HG03442 (cell line): ENCODE measurements around the gene MTRF1.
"Not testable (repeated sequence)": the region's sequence is repeated elsewhere in the genome, so short reads cannot be mapped to it uniquely, and the experiment has no call there.

ENCODE experiments used
- ATAC-seq: cut with Tn5 transposase; IDR thresholded peaks from one replicate; pipeline ENCODE4 v1.9.1; 2021; ENCODE audit warnings: mild to moderate bottlenecking, moderate library complexity; ENCODE audit not compliant: unreplicated experiment

MTRF1 gene

GRCh38 chr13:41282129-41282571, 18.8 kb upstream of the MTRF1 start:
- no peak for ATAC-seq

- ATAC-seq, result not testable (repeated sequence)
These were observed 15.8 kb upstream of the MTRF1 start for GRCh38 chr13:41279156-41279555.

- ATAC-seq, result no peak
These were observed 13.4 kb upstream of the MTRF1 start for GRCh38 chr13:41276824-41277223.

GRCh38 chr13:41274881-41275280, 11.5 kb upstream of the MTRF1 start:
- ATAC-seq, result no peak

- ATAC-seq, result no peak
These were observed 10.6 kb upstream of the MTRF1 start for GRCh38 chr13:41273831-41274441.

GRCh38 chr13:41271456-41272285, 8.3 kb upstream of the MTRF1 start:
- ATAC-seq, result no peak

GRCh38 chr13:41268764-41269163, 5.4 kb upstream of the MTRF1 start:
- ATAC-seq, result no peak

- no peak for ATAC-seq
These were observed 3.7 kb upstream of the MTRF1 start for GRCh38 chr13:41267106-41267505.

GRCh38 chr13:41259875-41260501, 3.4 kb downstream of the MTRF1 start:
- no peak for ATAC-seq

- ATAC-seq, result no peak
These were observed 5.8 kb downstream of the MTRF1 start for GRCh38 chr13:41257535-41257934.

GRCh38 chr13:41254902-41255301, 8.5 kb downstream of the MTRF1 start:
- ATAC-seq, result no peak

- no peak for ATAC-seq
These were observed 12.4 kb downstream of the MTRF1 start for GRCh38 chr13:41250993-41251392.

GRCh38 chr13:41246969-41247680, 16.3 kb downstream of the MTRF1 start:
- no peak for ATAC-seq

GRCh38 chr13:41244556-41244955, 18.8 kb downstream of the MTRF1 start:
- ATAC-seq, result no peak

- no peak for ATAC-seq
These were observed 21.8 kb downstream of the MTRF1 start for GRCh38 chr13:41241626-41242025.

- no peak for ATAC-seq
These were observed 27.0 kb downstream of the MTRF1 start for GRCh38 chr13:41236369-41236768.

GRCh38 chr13:41232578-41233480, 30.5 kb downstream of the MTRF1 start:
- no peak for ATAC-seq

- no peak for ATAC-seq
These were observed 31.6 kb downstream of the MTRF1 start for GRCh38 chr13:41231786-41232185.

GRCh38 chr13:41231025-41231677, 32.2 kb downstream of the MTRF1 start:
- no peak for ATAC-seq

GRCh38 chr13:41229356-41229755, 34.0 kb downstream of the MTRF1 start:
- ATAC-seq, result no peak
